AG20443 (cell line): ENCODE measurements around the gene OSMR.
A peak's percentile ranks its signal among the peaks of the same experiment; 100 is the strongest.

Experiments used
- DNase-seq: peaks from one replicate; pipeline ENCODE4 v3.0.0; 2012; ENCODE audit warnings: low spot score, mixed read lengths

OSMR gene

GRCh38 chr5:38926121-38926520 lies 80.3 kb downstream of the OSMR start:
- DNase-seq: no peak

GRCh38 chr5:38927470-38927869 lies 81.7 kb downstream of the OSMR start:
- DNase-seq: no peak

- DNase-seq: no peak
These were observed 84.0 kb downstream of the OSMR start for GRCh38 chr5:38929838-38930237.

GRCh38 chr5:38931731-38932130 lies 85.9 kb downstream of the OSMR start:
- no peak for DNase-seq

GRCh38 chr5:38932854-38933408 lies 87.1 kb downstream of the OSMR start:
- no peak for DNase-seq

GRCh38 chr5:38935437-38935836 lies 89.6 kb downstream of the OSMR start:
- DNase-seq: no peak

GRCh38 chr5:38936269-38936668 lies 90.5 kb downstream of the OSMR start:
- no peak for DNase-seq

- DNase-seq: no peak
These were observed 92.6 kb downstream of the OSMR start for GRCh38 chr5:38938424-38938823.

- no peak for DNase-seq
These were observed 93.2 kb downstream of the OSMR start for GRCh38 chr5:38938973-38939372.

- DNase-seq: no peak
These were observed 94.5 kb downstream of the OSMR start for GRCh38 chr5:38940230-38940858.

- DNase-seq: no peak
These were observed 96.1 kb downstream of the OSMR start for GRCh38 chr5:38941912-38942311.

GRCh38 chr5:38944282-38944681 lies 98.5 kb downstream of the OSMR start:
- no peak for DNase-seq

GRCh38 chr5:38948501-38948900 lies 102.7 kb downstream of the OSMR start:
- peak; percentile 54 for DNase-seq

- DNase-seq: no peak
These were observed 107.7 kb downstream of the OSMR start for GRCh38 chr5:38953426-38954012.

GRCh38 chr5:38961691-38962090 lies 115.9 kb downstream of the OSMR start:
- no peak for DNase-seq

- DNase-seq: no peak
These were observed 122.9 kb downstream of the OSMR start for GRCh38 chr5:38968665-38969064.

- DNase-seq: no peak
These were observed 132.2 kb downstream of the OSMR start for GRCh38 chr5:38978036-38978435.

GRCh38 chr5:38979535-38979934 lies 133.7 kb downstream of the OSMR start:
- DNase-seq: no peak
